ENCODE data around the gene NKAIN1. TPM values are rescaled to one million over a fixed set of nuclear protein-coding genes. Genes with fewer than 3 reads are reported as not detected.

The NKAIN1 gene
- total and polyA plus RNA-seq, 2 experiments from 2014 or later, result 14.7 to 56.7 TPM

DNA sequence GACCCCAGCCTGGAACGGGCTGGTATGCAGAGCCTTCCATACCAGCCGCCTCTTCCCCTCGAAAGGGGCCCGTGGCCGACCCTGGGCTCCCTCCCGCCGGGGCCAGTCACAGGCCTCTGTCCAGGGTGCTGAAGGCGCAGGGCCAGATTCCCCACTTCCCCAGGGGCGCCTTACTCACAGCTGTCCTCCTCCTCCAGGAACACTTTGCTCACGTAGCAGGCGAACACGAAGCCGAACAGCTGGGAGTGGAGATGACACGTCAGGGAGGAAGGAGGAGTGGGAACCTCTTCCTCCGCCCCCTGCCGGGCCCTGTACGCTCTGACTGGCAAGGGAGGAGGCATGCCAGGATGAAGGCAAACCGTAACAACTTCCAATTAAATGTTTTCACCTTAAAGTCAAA, 57.3 kb downstream of the NKAIN1 start:
- no peak overlapping the region for H3K27ac Mint-ChIP-seq
- Histone ChIP-seq H3K27ac (ENCODE audit: low read depth) (no peak overlapping the region), H3K36me3 (ENCODE audit: insufficient read depth) (no peaks in the 10 kb centered on the region), H4K20me1 (replicated peaks; ENCODE audit: insufficient read depth) (no peaks in the 10 kb centered on the region; the same call in 1 of the 2 replicates), H2AFZ (no peak overlapping the region), H3K4me3 (peak overlapping the region; percentile 60), H3K4me2 (peak overlapping the region; percentile 87), H3F3A (replicated peaks; ENCODE audit: low read depth) (0 out of 2 replicates have a peak, but pooled peaks cover 10% of the 10 kb centered on the region), H3K27me3 (ENCODE audit: insufficient read depth) (no peaks in the 10 kb centered on the region), H3K4me1 (ENCODE audit: insufficient read depth) (no peaks in the 10 kb centered on the region; the same call in 1 of the 2 replicates), H3K9me2 (ENCODE audit: insufficient read depth) (no peaks in the 10 kb centered on the region), H3K79me2 (replicated peaks; ENCODE audit: insufficient read depth) (no peaks in the 10 kb centered on the region)
- peaks cover 5% of the 10 kb centered on the region; the same call in 2 of the 3 replicates for H3K9me3 Mint-ChIP-seq
- H3K4me3 Mint-ChIP-seq, result peak overlapping the region; percentile 61; the same call in 2 of the 3 replicates
- TF ChIP-seq REST (IDR thresholded peaks at IDR 0.05; ENCODE audit: unreplicated experiment), result peak; percentile 98
- TF ChIP-seq ZNF114 (CRISPR knock-in tag; IDR thresholded peaks at IDR 0.05), result no peak
- peak; percentile 18; the same call in 1 of the 2 replicates for TF ChIP-seq CREB1 (CRISPR knock-in tag; IDR thresholded peaks at IDR 0.05; ENCODE audit: low read depth)
- no peak for TF ChIP-seq STAT1 (IDR thresholded peaks at IDR 0.05; ENCODE audit: unreplicated experiment)
- no peak for TF ChIP-seq EZH2phosphoT487 (IDR thresholded peaks at IDR 0.05; ENCODE audit: unreplicated experiment)
- H3K36me3 Mint-ChIP-seq (ENCODE audit: low read depth), result peaks cover 22% of the 10 kb centered on the region
- peak; percentile 84 for ATAC-seq
- peaks cover 4% of the 10 kb centered on the region for H3K27me3 Mint-ChIP-seq (ENCODE audit: insufficient read depth, low read depth, poor library complexity)
- DNase-seq (ENCODE audit: low spot score), result peak; percentile 91
- H3K4me1 Mint-ChIP-seq, result no peaks in the 10 kb centered on the region; the same call in 1 of the 3 replicates

GRCh38 chr1:31181515-31182343, 58.0 kb downstream of the NKAIN1 start:
- ATAC-seq, result peak; percentile 71
- Histone ChIP-seq H3K4me2 (peak overlapping the region; percentile 87), H3K9me2 (ENCODE audit: insufficient read depth) (no peaks in the 10 kb centered on the region), H3K4me3 (peak overlapping the region; percentile 60), H4K20me1 (replicated peaks; ENCODE audit: insufficient read depth) (no peaks in the 10 kb centered on the region; the same call in 1 of the 2 replicates), H3K36me3 (ENCODE audit: insufficient read depth) (no peaks in the 10 kb centered on the region), H3K4me1 (ENCODE audit: insufficient read depth) (no peaks in the 10 kb centered on the region; the same call in 1 of the 2 replicates), H3F3A (replicated peaks; ENCODE audit: low read depth) (0 out of 2 replicates have a peak, but pooled peaks cover 10% of the 10 kb centered on the region), H3K27me3 (ENCODE audit: insufficient read depth) (no peaks in the 10 kb centered on the region), H2AFZ (peak overlapping the region; percentile 43; the same call in 1 of the 2 replicates), H3K27ac (ENCODE audit: low read depth) (no peak overlapping the region), H3K79me2 (replicated peaks; ENCODE audit: insufficient read depth) (no peaks in the 10 kb centered on the region)
- TF ChIP-seq EZH2phosphoT487 (IDR thresholded peaks at IDR 0.05; ENCODE audit: unreplicated experiment) (no peak), CREB1 (CRISPR knock-in tag; IDR thresholded peaks at IDR 0.05; ENCODE audit: low read depth) (no peak), CTCF (conservative IDR thresholded peaks at IDR 0.05; ENCODE audit: low read depth in 2 of 2) (peak; percentile 76 to 78), POLR2AphosphoS5 (IDR thresholded peaks at IDR 0.05; ENCODE audit: low read depth) (no peak), REST (IDR thresholded peaks at IDR 0.05; ENCODE audit: unreplicated experiment) (peak; percentile 51)
- peaks cover 4% of the 10 kb centered on the region for H3K27me3 Mint-ChIP-seq (ENCODE audit: insufficient read depth, low read depth, poor library complexity)
- peak overlapping the region; percentile 61; the same call in 2 of the 3 replicates for H3K4me3 Mint-ChIP-seq
- peaks cover 5% of the 10 kb centered on the region; the same call in 2 of the 3 replicates for H3K9me3 Mint-ChIP-seq
- H3K4me1 Mint-ChIP-seq, result no peaks in the 10 kb centered on the region; the same call in 1 of the 3 replicates
- H3K27ac Mint-ChIP-seq, result no peak overlapping the region
- DNase-seq (ENCODE audit: low spot score), result peak; percentile 87
- H3K36me3 Mint-ChIP-seq (ENCODE audit: low read depth), result peaks cover 22% of the 10 kb centered on the region

All from GM23338 (cell line).